ENCODE measurements around the gene CD226.

CD226 gene

DNA sequence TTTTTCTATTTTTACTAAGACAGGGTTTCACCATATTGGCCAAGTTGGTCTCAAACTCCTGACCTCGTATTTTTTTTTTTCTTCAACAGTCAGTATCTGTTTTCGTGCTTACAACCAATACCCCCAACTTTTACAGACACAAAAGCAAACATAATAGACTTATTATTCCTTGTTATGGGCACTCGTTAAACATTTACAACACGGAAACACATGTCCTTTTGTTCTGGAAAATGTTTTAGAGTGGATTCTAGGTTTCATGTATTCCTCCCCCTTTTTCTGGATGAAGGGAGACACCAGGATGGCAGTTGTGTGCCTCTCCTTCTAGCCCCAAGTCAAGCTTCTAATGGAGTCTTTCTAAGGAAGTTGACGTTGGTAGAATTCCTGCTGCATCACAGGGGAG lies 88.8 kb downstream of the CD226 start:
- H3K36me3 ChIP-seq (ENCODE audit: insufficient read depth, low read length) = no peaks in the 10 kb centered on the region
- H3K4me1 ChIP-seq (ENCODE audit: insufficient read depth, low read length) = no peaks in the 10 kb centered on the region
- H4K20me1 ChIP-seq (ENCODE audit: insufficient read depth, low read length) = no peaks in the 10 kb centered on the region
- no peak overlapping the region for H3K4me3 ChIP-seq (ENCODE audit: low read depth in 1 of 2, low read length in 2 of 2)
- H3K9ac ChIP-seq (ENCODE audit: low read depth, low read length) = no peak overlapping the region
- no peaks in the 10 kb centered on the region for H3K79me2 ChIP-seq (ENCODE audit: insufficient read depth, low read length)
- no peaks in the 10 kb centered on the region for H3K9me3 ChIP-seq (ENCODE audit: insufficient read depth, low read length, severe bottlenecking)
- no peak overlapping the region for H3K4me2 ChIP-seq (ENCODE audit: insufficient read depth, low read length)
- DNase-seq (no peak), ATAC-seq (ENCODE audit: insufficient read depth, low read depth) (no peak)
- no peak overlapping the region for H2AFZ ChIP-seq (ENCODE audit: low read depth, low read length)
- TF ChIP-seq CTCF (IDR thresholded peaks at IDR 0.05; ENCODE audit: borderline replicate concordance, extremely low read depth, low read length, poor library complexity, severe bottlenecking) (no peak), EZH2 (IDR thresholded peaks at IDR 0.05; ENCODE audit: borderline replicate concordance, low read depth, low read length, severe bottlenecking) (no peak)
- H3K27me3 ChIP-seq (ENCODE audit: insufficient read depth, low read length, poor library complexity) = no peaks in the 10 kb centered on the region
- H3K27ac ChIP-seq (ENCODE audit: low read length) = no peak overlapping the region

- no peaks in the 10 kb centered on the region for H3K79me2 ChIP-seq (ENCODE audit: insufficient read depth, low read length)
- DNase-seq = no peak
- H2AFZ ChIP-seq (ENCODE audit: low read depth, low read length) = no peak overlapping the region
Observed at GRCh38 chr18:69854455-69854854, 93.2 kb downstream of the CD226 start.

DNA sequence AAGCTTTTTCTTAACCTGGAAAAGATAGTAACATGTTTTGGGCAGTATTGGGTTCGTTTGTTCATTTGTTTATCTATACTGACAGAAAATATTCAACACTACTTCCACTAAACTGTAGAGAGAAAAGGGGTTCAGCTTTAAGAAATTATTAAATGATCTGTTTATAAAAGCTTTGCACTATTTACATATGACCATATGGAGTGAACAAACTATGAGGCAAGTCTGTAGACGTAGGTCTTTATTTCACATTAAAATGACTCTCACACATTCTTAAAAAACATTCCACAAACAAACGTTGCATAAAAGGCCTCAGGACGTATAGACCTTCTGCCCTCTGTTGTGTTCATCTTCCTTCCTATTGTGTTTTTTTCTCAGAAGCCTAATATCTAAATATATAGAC lies 94.6 kb downstream of the CD226 start:
- H3K4me3 ChIP-seq (ENCODE audit: low read depth in 1 of 2, low read length in 2 of 2) = no peak overlapping the region
- no peak overlapping the region for H3K4me2 ChIP-seq (ENCODE audit: insufficient read depth, low read length)
- no peaks in the 10 kb centered on the region for H3K27me3 ChIP-seq (ENCODE audit: insufficient read depth, low read length, poor library complexity)
- ATAC-seq (ENCODE audit: insufficient read depth, low read depth) = no peak
- H3K79me2 ChIP-seq (ENCODE audit: insufficient read depth, low read length) = no peaks in the 10 kb centered on the region
- no peaks in the 10 kb centered on the region for H3K9me3 ChIP-seq (ENCODE audit: insufficient read depth, low read length, severe bottlenecking)
- no peak for DNase-seq
- H3K9ac ChIP-seq (ENCODE audit: low read depth, low read length) = no peak overlapping the region
- H3K36me3 ChIP-seq (ENCODE audit: insufficient read depth, low read length) = no peaks in the 10 kb centered on the region
- no peak for TF ChIP-seq EZH2 (IDR thresholded peaks at IDR 0.05; ENCODE audit: borderline replicate concordance, low read depth, low read length, severe bottlenecking)
- no peak for TF ChIP-seq CTCF (IDR thresholded peaks at IDR 0.05; ENCODE audit: borderline replicate concordance, extremely low read depth, low read length, poor library complexity, severe bottlenecking)
- no peaks in the 10 kb centered on the region for H4K20me1 ChIP-seq (ENCODE audit: insufficient read depth, low read length)
- H2AFZ ChIP-seq (ENCODE audit: low read depth, low read length) = no peak overlapping the region
- H3K27ac ChIP-seq (ENCODE audit: low read length) = no peak overlapping the region
- H3K4me1 ChIP-seq (ENCODE audit: insufficient read depth, low read length) = no peaks in the 10 kb centered on the region

More at GRCh38 chr18:69854455-69854854, 93.2 kb downstream of the CD226 start:
- Histone ChIP-seq H3K9ac (ENCODE audit: low read depth, low read length) (no peak overlapping the region), H4K20me1 (ENCODE audit: insufficient read depth, low read length) (no peaks in the 10 kb centered on the region), H3K36me3 (ENCODE audit: insufficient read depth, low read length) (no peaks in the 10 kb centered on the region), H3K27me3 (ENCODE audit: insufficient read depth, low read length, poor library complexity) (no peaks in the 10 kb centered on the region), H3K27ac (ENCODE audit: low read length) (no peak overlapping the region), H3K4me3 (ENCODE audit: low read depth in 1 of 2, low read length in 2 of 2) (no peak overlapping the region), H3K4me1 (ENCODE audit: insufficient read depth, low read length) (no peaks in the 10 kb centered on the region), H3K9me3 (ENCODE audit: insufficient read depth, low read length, severe bottlenecking) (no peaks in the 10 kb centered on the region), H3K4me2 (ENCODE audit: insufficient read depth, low read length) (no peak overlapping the region)
- ATAC-seq (ENCODE audit: insufficient read depth, low read depth) = no peak
- TF ChIP-seq EZH2 (IDR thresholded peaks at IDR 0.05; ENCODE audit: borderline replicate concordance, low read depth, low read length, severe bottlenecking) (no peak), CTCF (IDR thresholded peaks at IDR 0.05; ENCODE audit: borderline replicate concordance, extremely low read depth, low read length, poor library complexity, severe bottlenecking) (no peak)
